ENCODE results near the gene NMRAL1. TPM values are rescaled to one million over a fixed set of nuclear protein-coding genes. Genes with fewer than 3 reads are reported as not detected.

Gene NMRAL1
- total RNA-seq, 1 donor from 2014 or later = 48.7 TPM

DNA sequence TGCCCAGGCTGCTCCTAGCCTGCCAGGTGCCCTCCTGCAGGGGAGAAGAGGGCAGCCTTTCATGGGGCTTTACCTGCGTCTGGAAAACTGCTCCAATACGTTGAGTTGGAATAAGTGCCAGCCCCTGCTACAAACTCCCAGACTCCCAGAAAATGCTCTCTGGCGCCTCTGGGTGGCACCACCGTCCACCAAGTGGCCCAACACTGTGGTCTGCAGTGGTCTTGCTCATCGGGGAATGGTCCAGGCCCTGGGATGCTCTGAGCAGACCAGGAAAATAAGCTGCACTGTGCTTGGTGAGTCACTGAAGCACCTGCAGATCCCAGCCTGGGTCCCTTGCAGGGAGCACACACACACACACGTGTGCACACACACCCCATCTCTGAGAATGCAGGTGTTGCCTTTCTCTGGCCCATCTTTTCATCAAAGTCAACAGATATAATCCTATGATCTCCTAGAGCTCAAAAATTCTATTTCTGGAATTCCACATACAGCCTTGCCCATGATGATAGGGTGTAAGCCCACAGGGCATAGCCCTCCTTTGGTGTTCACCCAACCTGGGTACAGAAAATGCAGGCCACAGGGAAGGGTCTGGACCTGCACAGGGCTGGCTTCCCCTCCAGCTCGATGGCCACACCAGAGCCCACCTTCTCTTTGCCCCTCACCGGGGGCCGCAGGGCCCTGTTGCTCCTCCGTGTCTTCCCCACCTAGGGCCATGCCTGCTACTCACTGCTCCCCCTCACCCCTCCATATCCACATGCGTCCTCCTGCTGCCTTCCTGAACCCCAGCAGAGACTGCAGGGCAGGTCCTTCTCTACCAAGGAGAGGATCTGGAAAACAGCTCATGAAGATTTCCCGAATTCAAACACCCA, 43.6 kb upstream of the NMRAL1 start:
- Mint-ChIP-seq H3K27me3 (no peaks in the 10 kb centered on the region), H3K27ac (no peak overlapping the region), H3K36me3 (ENCODE audit: insufficient read depth) (no peaks in the 10 kb centered on the region), H3K9me3 (ENCODE audit: low read depth) (no peaks in the 10 kb centered on the region), H3K4me1 (ENCODE audit: low read depth) (no peaks in the 10 kb centered on the region), H3K4me3 (ENCODE audit: low read depth) (no peak overlapping the region)
- TF ChIP-seq, protein P1, sequence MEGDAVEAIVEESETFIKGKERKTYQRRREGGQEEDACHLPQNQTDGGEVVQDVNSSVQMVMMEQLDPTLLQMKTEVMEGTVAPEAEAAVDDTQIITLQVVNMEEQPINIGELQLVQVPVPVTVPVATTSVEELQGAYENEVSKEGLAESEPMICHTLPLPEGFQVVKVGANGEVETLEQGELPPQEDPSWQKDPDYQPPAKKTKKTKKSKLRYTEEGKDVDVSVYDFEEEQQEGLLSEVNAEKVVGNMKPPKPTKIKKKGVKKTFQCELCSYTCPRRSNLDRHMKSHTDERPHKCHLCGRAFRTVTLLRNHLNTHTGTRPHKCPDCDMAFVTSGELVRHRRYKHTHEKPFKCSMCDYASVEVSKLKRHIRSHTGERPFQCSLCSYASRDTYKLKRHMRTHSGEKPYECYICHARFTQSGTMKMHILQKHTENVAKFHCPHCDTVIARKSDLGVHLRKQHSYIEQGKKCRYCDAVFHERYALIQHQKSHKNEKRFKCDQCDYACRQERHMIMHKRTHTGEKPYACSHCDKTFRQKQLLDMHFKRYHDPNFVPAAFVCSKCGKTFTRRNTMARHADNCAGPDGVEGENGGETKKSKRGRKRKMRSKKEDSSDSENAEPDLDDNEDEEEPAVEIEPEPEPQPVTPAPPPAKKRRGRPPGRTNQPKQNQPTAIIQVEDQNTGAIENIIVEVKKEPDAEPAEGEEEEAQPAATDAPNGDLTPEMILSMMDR (IDR thresholded peaks at IDR 0.05; ENCODE audit: unreplicated experiment) = peak; percentile 72
- DNase-seq (ENCODE audit: low spot score, unreplicated experiment) = peak; percentile 39

DNA sequence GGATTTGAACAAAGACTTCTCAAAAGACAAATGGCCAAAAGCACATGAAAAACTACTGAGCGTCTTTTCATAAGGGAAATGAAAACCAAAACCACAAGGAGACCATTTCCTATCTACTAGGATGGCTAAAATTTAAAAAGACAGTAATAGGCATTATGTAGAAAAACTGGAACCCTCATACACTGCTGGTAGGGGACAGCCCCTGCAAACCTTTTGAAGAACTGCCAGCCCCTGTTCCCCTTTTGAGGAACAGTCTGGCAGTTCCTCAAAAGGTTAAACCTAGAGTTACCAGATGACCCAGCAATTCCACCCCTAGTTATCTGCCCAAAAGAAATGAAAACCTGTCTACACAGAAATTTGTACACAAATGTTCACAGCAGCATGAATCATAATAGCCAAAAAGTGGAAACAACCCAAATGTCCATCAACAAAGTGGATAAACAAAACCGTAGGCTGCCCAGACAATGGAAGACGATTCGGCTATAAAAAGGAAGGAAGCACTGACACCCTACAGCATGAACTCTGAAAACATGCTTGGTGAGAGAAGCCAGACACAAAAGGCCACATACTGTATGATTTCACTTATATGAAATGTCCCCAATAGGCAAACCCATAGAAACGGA, 41.3 kb upstream of the NMRAL1 start:
- no peaks in the 10 kb centered on the region for H3K9me3 Mint-ChIP-seq (ENCODE audit: low read depth)
- H3K27me3 Mint-ChIP-seq = no peaks in the 10 kb centered on the region
- TF ChIP-seq, protein P1 (IDR thresholded peaks at IDR 0.05; ENCODE audit: unreplicated experiment) = no peak
- H3K27ac Mint-ChIP-seq = no peak overlapping the region
- H3K4me3 Mint-ChIP-seq (ENCODE audit: low read depth) = no peak overlapping the region
- H3K4me1 Mint-ChIP-seq (ENCODE audit: low read depth) = no peaks in the 10 kb centered on the region
- no peak for DNase-seq (ENCODE audit: low spot score, unreplicated experiment)
- H3K36me3 Mint-ChIP-seq (ENCODE audit: insufficient read depth) = peaks cover 2% of the 10 kb centered on the region

DNA sequence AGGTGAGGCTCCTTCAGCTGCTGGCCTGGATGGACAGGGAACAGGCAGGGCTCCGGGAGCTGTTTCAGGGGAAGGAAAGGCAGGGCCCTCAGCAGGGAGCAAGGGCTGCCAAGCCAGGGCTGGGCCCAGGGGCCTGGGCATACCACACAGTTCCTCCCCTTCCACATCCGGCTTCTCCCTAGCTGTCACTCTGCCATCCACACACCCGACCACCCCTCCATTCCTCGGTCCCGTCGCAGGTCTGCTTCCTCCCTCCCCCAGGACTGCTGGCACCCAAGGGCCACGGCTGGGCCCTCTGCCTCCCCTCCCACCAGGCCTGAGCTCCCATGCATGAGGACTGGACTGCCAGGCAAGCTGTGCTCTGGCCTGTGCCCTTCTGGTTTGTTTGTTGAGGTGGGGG, 40.2 kb upstream of the NMRAL1 start:
- H3K4me3 Mint-ChIP-seq (ENCODE audit: low read depth) = no peak overlapping the region
- TF ChIP-seq, protein P1 (IDR thresholded peaks at IDR 0.05; ENCODE audit: unreplicated experiment) = no peak
- H3K27me3 Mint-ChIP-seq = no peaks in the 10 kb centered on the region
- no peak overlapping the region for H3K27ac Mint-ChIP-seq
- no peaks in the 10 kb centered on the region for H3K4me1 Mint-ChIP-seq (ENCODE audit: low read depth)
- no peak for DNase-seq (ENCODE audit: low spot score, unreplicated experiment)
- H3K36me3 Mint-ChIP-seq (ENCODE audit: insufficient read depth) = peaks cover 4% of the 10 kb centered on the region
- H3K9me3 Mint-ChIP-seq (ENCODE audit: low read depth) = no peaks in the 10 kb centered on the region

DNA sequence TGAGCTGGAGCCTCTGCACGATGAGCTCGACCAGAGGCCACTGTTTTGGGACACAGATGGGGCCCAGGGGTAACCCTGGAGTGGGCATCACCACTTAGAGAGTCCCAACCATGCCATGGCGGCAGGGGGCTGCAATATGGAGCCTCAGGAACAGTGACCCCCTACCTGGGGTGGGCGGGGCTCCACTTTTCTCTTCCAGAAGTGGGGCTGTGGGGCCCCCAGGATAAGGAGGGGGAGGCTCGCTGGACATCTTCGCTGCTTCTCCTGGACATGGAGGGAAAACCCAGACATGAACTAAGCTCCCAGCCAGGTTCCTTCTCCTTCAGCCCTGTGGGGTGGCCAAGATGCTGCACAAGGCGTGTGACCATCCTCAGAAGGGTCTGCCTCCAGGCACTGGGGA, 39.5 kb upstream of the NMRAL1 start:
- Mint-ChIP-seq H3K4me3 (ENCODE audit: low read depth) (no peak overlapping the region), H3K9me3 (ENCODE audit: low read depth) (no peaks in the 10 kb centered on the region), H3K27ac (no peak overlapping the region), H3K4me1 (ENCODE audit: low read depth) (no peaks in the 10 kb centered on the region), H3K27me3 (no peaks in the 10 kb centered on the region), H3K36me3 (ENCODE audit: insufficient read depth) (peaks cover 4% of the 10 kb centered on the region)
- DNase-seq (ENCODE audit: low spot score, unreplicated experiment) = no peak
- TF ChIP-seq, protein P1 (IDR thresholded peaks at IDR 0.05; ENCODE audit: unreplicated experiment) = no peak

DNA sequence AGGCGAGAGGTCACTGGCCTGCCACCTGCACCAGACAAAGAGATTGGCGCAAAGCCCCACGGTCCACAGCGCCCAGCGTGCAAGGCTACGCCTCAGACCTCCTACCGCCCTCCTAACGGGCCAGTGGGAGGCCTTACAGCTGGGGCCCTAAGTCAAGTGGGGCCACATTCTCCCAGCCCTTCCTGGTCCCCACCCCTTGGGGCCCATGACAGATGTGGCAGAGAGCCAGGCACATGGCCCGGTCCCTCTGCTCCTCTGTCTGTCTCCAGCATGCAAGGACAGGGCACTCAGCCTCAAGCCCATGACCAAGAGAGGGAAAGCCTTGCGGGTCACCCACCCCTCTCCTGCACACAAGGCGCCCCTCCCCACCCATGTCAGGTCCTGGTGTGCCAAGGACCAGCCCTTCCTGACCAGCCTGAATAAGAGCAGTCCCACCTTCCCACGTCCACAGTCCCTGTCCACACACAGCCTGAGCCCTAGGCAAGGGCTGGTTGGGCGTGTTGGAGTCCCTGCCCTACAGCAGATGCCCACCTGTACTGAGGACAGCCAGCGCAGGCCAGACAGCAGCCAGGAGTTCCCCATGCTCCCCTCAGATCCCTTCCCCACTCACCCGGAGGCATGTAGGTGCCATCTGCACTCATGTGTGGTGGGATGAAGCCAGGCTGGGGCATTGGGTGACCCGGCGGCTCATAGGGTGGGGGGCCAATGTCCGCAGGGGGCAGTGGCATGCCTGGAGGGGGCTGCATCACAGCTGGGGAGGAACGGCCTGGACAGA, 38.8 kb upstream of the NMRAL1 start:
- TF ChIP-seq, protein P1 (IDR thresholded peaks at IDR 0.05; ENCODE audit: unreplicated experiment) = no peak
- no peak overlapping the region for H3K27ac Mint-ChIP-seq
- H3K4me1 Mint-ChIP-seq (ENCODE audit: low read depth) = no peaks in the 10 kb centered on the region
- H3K36me3 Mint-ChIP-seq (ENCODE audit: insufficient read depth) = peaks cover 4% of the 10 kb centered on the region
- no peaks in the 10 kb centered on the region for H3K27me3 Mint-ChIP-seq
- no peak overlapping the region for H3K4me3 Mint-ChIP-seq (ENCODE audit: low read depth)
- no peaks in the 10 kb centered on the region for H3K9me3 Mint-ChIP-seq (ENCODE audit: low read depth)
- DNase-seq (ENCODE audit: low spot score, unreplicated experiment) = no peak
